Measurements from ENCODE around the gene NCAPH2.
"Not testable (repeated sequence)": the region's sequence is repeated elsewhere in the genome, so short reads cannot be mapped to it uniquely, and the experiment has no call there.

The NCAPH2 gene

DNA sequence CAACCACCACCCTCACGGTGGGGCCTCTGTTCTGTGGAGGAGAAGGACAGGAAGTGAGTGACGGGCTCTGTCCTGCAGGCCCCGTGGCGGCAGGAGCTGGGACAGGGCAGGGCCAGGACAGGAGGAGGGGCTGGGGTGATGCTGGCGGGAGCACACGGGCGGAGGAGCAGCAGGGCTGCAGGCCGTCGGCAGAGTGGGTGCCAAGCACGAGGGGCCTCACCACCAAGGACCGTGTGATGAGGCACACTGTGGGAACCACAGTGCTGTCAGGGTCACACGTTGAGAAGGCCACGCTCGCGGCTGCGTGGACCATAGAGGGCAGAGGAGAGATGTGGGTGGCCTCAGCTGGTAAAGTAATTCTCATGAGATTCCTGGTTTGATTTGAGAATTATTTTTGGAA, 8.9 kb downstream of the NCAPH2 start:
- no peak overlapping the region for H3K27ac ChIP-seq
- no peaks in the 10 kb centered on the region for H3K27me3 ChIP-seq (ENCODE audit: insufficient read depth, low read depth, severe bottlenecking)
- H3K9me3 ChIP-seq (ENCODE audit: severe bottlenecking): no peaks in the 10 kb centered on the region
- DNase-seq: no peak
- TF ChIP-seq, protein P1, sequence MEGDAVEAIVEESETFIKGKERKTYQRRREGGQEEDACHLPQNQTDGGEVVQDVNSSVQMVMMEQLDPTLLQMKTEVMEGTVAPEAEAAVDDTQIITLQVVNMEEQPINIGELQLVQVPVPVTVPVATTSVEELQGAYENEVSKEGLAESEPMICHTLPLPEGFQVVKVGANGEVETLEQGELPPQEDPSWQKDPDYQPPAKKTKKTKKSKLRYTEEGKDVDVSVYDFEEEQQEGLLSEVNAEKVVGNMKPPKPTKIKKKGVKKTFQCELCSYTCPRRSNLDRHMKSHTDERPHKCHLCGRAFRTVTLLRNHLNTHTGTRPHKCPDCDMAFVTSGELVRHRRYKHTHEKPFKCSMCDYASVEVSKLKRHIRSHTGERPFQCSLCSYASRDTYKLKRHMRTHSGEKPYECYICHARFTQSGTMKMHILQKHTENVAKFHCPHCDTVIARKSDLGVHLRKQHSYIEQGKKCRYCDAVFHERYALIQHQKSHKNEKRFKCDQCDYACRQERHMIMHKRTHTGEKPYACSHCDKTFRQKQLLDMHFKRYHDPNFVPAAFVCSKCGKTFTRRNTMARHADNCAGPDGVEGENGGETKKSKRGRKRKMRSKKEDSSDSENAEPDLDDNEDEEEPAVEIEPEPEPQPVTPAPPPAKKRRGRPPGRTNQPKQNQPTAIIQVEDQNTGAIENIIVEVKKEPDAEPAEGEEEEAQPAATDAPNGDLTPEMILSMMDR (IDR thresholded peaks at IDR 0.05; ENCODE audit: low read depth, low read length): no peak
- H3K36me3 ChIP-seq: peaks cover 81% of the 10 kb centered on the region
- H3K4me3 ChIP-seq (ENCODE audit: low read depth, low read length): no peak overlapping the region

DNA sequence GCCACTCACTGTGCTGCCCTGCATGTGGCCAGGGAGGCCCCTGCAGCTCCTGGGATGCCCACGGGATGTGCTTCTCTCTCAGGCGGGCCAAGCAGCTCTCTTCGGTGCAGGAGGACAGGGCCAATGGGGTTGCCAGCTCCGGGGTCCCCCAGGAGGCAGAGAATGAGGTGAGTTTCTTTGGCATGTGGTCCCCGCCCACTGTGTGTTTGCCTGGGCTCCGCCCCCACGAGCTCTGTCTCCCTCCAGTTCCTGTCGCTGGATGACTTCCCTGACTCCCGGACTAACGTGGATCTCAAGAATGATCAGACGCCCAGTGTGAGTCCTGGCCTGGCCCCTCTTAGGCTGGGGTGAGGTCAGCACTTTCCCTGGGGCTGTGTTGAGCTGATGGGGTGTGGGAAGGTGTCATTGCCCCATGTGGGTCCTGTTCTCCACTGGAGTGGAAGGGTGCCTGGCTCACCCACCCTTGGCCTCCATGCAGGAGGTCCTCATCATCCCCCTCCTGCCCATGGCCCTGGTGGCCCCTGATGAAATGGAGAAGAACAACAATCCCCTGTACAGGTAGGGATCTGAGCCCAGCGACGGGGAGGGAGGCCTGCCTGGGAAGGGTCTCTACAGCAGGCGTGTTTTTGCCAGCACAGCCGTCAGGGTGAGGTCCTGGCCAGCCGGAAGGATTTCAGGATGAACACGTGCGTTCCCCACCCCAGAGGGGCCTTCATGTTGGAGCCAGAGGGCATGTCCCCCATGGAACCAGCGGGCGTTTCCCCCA, 9.7 kb downstream of the NCAPH2 start:
- Histone ChIP-seq H3K9me3 (ENCODE audit: severe bottlenecking) (no peaks in the 10 kb centered on the region), H3K27me3 (ENCODE audit: insufficient read depth, low read depth, severe bottlenecking) (no peaks in the 10 kb centered on the region), H3K4me3 (ENCODE audit: low read depth, low read length) (no peak overlapping the region), H3K36me3 (peaks cover 84% of the 10 kb centered on the region), H3K27ac (no peak overlapping the region)
- TF ChIP-seq, protein P1 (IDR thresholded peaks at IDR 0.05; ENCODE audit: low read depth, low read length): no peak
- DNase-seq: no peak

DNA sequence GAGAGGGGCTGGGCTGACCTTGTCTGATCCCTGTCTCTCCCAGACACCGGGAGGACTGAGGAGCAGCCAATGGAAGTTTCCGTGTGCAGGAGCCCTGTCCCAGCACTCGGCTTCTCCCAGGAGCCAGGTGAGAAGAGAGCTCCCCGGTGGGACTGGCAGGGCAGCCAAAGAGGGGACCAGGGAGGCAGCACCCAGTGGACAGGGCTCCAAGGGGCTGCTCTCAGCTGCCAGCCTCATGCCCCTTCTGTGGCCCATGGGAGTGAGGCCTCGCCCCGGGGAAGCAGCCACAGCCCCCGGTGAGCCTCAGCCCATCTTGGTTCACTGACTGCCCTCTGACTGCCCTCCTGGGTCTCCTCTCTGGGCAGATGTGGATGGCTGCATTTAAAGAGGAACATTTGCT, 10.6 kb downstream of the NCAPH2 start:
- Histone ChIP-seq H3K4me3 (ENCODE audit: low read depth, low read length) (no peak overlapping the region), H3K36me3 (peaks cover 89% of the 10 kb centered on the region), H3K9me3 (ENCODE audit: severe bottlenecking) (no peaks in the 10 kb centered on the region), H3K27ac (no peak overlapping the region), H3K27me3 (ENCODE audit: insufficient read depth, low read depth, severe bottlenecking) (no peaks in the 10 kb centered on the region)
- no peak for DNase-seq
- TF ChIP-seq, protein P1 (IDR thresholded peaks at IDR 0.05; ENCODE audit: low read depth, low read length): no peak

DNA sequence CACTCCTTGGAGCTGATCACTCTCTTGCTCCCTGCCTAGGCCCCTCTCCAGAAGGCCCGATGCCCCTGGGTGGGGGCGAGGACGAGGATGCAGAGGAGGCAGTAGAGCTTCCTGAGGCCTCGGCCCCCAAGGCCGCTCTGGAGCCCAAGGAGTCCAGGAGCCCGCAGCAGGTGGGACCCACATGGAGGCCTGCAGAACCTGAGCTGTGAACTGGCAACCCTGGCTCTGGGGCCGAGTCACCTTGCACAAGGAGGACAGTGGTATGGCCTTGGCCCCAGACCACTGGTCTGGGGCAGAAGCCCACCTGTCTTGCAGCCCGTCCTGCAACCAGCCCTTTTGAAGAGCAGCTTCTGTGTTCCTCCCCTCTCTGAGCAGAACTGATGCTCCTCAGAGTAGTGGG, 11.1 kb downstream of the NCAPH2 start:
- Histone ChIP-seq H3K4me3 (ENCODE audit: low read depth, low read length) (no peak overlapping the region), H3K9me3 (ENCODE audit: severe bottlenecking) (no peaks in the 10 kb centered on the region), H3K36me3 (peaks cover 92% of the 10 kb centered on the region), H3K27me3 (ENCODE audit: insufficient read depth, low read depth, severe bottlenecking) (no peaks in the 10 kb centered on the region), H3K27ac (no peak overlapping the region)
- no peak for DNase-seq
- TF ChIP-seq, protein P1 (IDR thresholded peaks at IDR 0.05; ENCODE audit: low read depth, low read length): no peak

DNA sequence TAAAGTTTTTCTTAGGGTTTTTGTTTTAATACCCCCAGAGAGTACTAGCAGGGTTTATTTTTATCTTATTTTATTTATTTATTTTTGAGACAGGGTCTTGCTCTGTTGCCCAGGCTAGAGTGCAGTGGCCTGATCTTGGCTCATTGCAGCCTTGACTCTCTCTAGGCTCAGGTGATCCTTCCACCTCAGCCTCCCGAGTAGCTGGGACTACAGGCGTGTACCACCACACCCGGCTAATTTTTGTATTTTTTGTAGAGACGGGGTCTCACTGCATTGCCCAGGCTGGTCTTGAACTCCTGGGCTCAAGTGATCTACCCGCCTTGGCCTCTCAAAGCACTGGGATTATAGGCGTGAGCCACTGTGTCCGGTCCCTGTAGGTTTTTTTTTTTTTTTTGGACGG, 12.2 kb downstream of the NCAPH2 start:
- not testable (repeated sequence) for H3K27me3 ChIP-seq (ENCODE audit: insufficient read depth, low read depth, severe bottlenecking); H3K9me3 ChIP-seq (ENCODE audit: severe bottlenecking); H3K4me3 ChIP-seq (ENCODE audit: low read depth, low read length); DNase-seq; H3K27ac ChIP-seq
- H3K36me3 ChIP-seq: peaks cover 88% of the 10 kb centered on the region

DNA sequence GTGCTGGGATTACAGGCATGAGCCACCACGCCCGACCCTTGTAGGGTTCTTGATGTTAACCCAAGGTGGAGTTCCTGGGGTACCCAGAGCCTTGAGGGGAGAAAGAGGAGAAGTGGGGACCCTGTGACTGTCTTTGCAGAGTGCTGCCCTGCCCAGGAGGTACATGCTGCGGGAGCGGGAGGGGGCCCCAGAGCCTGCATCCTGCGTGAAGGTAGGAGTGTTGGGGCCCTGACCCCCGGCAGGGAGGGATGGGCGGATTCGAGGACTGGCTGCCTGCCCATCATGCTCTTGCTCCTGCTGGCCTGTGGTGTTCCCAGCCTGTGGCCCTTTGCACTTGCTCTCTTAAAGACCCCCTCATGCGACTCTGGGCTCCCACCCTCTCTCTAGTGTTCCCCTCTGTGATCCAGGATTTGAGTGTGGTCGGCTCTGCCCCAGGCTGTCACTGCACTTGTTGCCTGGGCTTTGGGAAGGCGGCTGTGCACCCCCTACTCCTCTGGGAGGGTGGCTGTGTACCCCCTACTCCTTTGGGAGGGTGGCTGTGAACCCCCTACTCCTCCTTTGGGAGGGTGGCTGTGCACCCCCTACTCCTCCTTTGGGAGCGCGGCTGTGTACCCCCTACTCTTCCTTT, 12.9 kb downstream of the NCAPH2 start:
- peaks cover 87% of the 10 kb centered on the region for H3K36me3 ChIP-seq
- DNase-seq: no peak
- H3K27ac ChIP-seq: no peak overlapping the region
- no peak overlapping the region for H3K4me3 ChIP-seq (ENCODE audit: low read depth, low read length)
- H3K9me3 ChIP-seq (ENCODE audit: severe bottlenecking): no peaks in the 10 kb centered on the region
- no peaks in the 10 kb centered on the region for H3K27me3 ChIP-seq (ENCODE audit: insufficient read depth, low read depth, severe bottlenecking)
- TF ChIP-seq, protein P1 (IDR thresholded peaks at IDR 0.05; ENCODE audit: low read depth, low read length): no peak

All from WERI-Rb-1 (cell line).